Body of pancreas (tissue), 4 donors: ENCODE measurements around the gene DHX57. TPM values are rescaled to one million over a fixed set of nuclear protein-coding genes. Genes with fewer than 3 reads are reported as not detected.

Experiments
- ATAC-seq: fragments of 150-250 bp; one replicate; pipeline ENCODE4 v1.9.1; 2016
- DNase-seq, 4 donors: peaks; one replicate each; pipeline ENCODE4 v3.0.0-alpha.2; 2019
- H3K27ac ChIP-seq, 4 donors: fragments of 200-600 bp; sonication (generic); 1 replicate in 3 of 4; 2 replicates in 1 of 4; pipeline versions ENCODE4 v1.5.1 to v1.6.1; 2016 to 2019; ENCODE audit warnings: mild to moderate bottlenecking in 1 of 4, mixed read lengths in 1 of 4, moderate library complexity in 1 of 4
- H3K27me3 ChIP-seq, 2 donors: fragments of 200-600 bp; sonication (generic); one replicate each; pipeline ENCODE4 v1.6.0; 2016; ENCODE audit warnings: mild to moderate bottlenecking in 1 of 2
- H3K36me3 ChIP-seq, 2 donors: fragments of 200-600 bp; sonication (generic); replicated peaks in 1 of 2; 2 replicates each; pipeline ENCODE4 v1.5.1; 2016; ENCODE audit warnings: low read depth in 2 of 2; ENCODE audit not compliant: insufficient read depth in 1 of 2
- H3K4me1 ChIP-seq: fragments of 200-600 bp; sonication (generic); one replicate; pipeline ENCODE4 v1.6.0; 2016
- H3K4me3 ChIP-seq, 2 donors: fragments of 200-600 bp; sonication (generic); 1 replicate in 1 of 2; 2 replicates in 1 of 2; pipeline ENCODE4 v1.5.1; 2016 to 2019
- H3K9me3 ChIP-seq, 3 donors: fragments of 200-600 bp; sonication (generic); 1 replicate in 2 of 3; 2 replicates in 1 of 3; pipeline ENCODE4 v1.5.1; 2016
- POLR2A ChIP-seq, 3 donors: fragments of 450-650 bp; IDR thresholded peaks; one replicate each; pipeline ENCODE4 v1.6.1; 2016; ENCODE audit warnings: antibody characterized with exemption in 3 of 3, mild to moderate bottlenecking in 2 of 3
- WGBS, 2 donors: methylation state at CpG; one replicate each; pipeline ENCODE4 v1.1.5; 2017; 5-methylcytosine and 5-hydroxymethylcytosine counted together
- intact Hi-C: fragments of 100-400 bp; cut with DNase I; formaldehyde crosslinking; loops from one replicate; pipeline ENCODE4 v1.15.1; 2023
- total RNA-seq, 2 donors: library from RNA; depleted of rRNA; stranded (reverse); fragments of >200 nt; gene quantifications; one replicate each; pipeline ENCODE4 v1.1.0, GENCODE V29; 2016
- TF ChIP-seq, protein P1 (sequence below), 7 experiments: fragments of 450-650 bp in 4 of 7; fragments of 200-600 bp in 3 of 7; sonication (generic) in 3 of 7; IDR thresholded peaks; one replicate each; pipeline ENCODE4 v1.5.1; 2016 to 2019; ENCODE audit warnings: antibody characterized with exemption in 7 of 7

The DHX57 gene
- total RNA-seq, 2 donors from 2014 or later: 4.9 to 6.5 TPM

DNA sequence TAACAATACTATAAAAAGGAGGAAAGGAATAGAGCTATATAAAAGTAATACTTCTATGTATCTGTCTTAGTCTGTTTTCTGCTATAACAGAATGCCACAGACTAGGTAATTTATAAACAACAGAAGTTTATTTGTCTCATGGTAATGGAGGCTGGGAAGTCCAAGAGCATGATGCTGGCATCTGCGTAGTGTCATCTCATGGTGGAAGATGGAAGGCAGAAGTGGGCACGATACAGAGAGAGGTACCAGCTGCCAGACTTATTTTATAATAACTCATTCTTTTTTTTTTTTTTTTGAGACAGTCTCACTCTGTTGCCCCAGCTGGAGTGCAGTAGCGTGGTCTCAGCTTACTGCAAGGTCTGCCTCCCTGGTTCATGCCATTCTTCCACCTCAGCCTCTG is 4.3 kb downstream of the DHX57 start:
- Histone ChIP-seq H3K9me3 (no peaks in the 10 kb centered on the region), H3K4me3 (no peak overlapping the region), H3K27ac (no peak overlapping the region), H3K4me1 (peaks cover 11% of the 10 kb centered on the region), H3K27me3 (no peaks in the 10 kb centered on the region), H3K36me3 (no peaks in the 10 kb centered on the region)
- DNase-seq: no peak
- no peak for ATAC-seq
- TF ChIP-seq, protein P1, sequence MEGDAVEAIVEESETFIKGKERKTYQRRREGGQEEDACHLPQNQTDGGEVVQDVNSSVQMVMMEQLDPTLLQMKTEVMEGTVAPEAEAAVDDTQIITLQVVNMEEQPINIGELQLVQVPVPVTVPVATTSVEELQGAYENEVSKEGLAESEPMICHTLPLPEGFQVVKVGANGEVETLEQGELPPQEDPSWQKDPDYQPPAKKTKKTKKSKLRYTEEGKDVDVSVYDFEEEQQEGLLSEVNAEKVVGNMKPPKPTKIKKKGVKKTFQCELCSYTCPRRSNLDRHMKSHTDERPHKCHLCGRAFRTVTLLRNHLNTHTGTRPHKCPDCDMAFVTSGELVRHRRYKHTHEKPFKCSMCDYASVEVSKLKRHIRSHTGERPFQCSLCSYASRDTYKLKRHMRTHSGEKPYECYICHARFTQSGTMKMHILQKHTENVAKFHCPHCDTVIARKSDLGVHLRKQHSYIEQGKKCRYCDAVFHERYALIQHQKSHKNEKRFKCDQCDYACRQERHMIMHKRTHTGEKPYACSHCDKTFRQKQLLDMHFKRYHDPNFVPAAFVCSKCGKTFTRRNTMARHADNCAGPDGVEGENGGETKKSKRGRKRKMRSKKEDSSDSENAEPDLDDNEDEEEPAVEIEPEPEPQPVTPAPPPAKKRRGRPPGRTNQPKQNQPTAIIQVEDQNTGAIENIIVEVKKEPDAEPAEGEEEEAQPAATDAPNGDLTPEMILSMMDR (IDR thresholded peaks at IDR 0.05): no peak
- TF ChIP-seq POLR2A (IDR thresholded peaks at IDR 0.05): no peak
- intact Hi-C loops: no loop called here
- WGBS, 2 donors: 92 to 94% methylated on average over 3 of the region's 3 CpGs

DNA sequence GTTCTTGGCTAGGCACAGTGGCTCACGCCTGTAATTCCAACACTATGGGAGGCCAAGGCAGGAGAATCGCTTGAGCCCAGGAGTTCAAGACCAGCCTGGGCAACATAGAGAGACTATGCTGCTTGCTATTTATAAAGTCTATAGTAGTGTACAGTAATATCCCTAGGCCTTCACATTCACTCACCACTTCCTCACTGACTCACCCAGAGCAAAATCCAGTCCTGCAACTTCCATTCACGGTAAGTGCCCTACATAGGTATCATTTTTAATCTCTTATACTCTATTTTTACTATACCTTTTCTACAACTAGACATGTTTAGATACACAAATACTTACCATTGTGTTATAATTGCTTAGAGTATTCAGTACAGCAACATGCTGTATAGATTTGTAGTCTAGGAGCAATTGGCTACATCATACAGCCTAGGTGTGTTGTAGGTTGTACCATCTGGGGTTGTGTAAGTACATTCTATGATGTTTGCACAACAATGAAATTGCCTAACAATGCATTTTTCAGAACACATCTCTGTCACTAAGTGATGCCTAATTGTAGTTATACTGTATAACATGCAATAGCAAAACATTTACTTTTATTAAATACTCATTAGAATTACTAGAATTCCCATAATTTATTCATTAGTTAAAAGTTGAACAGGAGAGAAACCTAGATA is 8.8 kb downstream of the DHX57 start:
- H3K4me3 ChIP-seq: no peak overlapping the region
- H3K27me3 ChIP-seq: no peaks in the 10 kb centered on the region
- peaks cover 0 to 4% of the 10 kb centered on the region in 2 donors for H3K36me3 ChIP-seq
- no peak for DNase-seq
- ATAC-seq: no peak
- intact Hi-C loops: no loop called here
- no peak for TF ChIP-seq POLR2A (IDR thresholded peaks at IDR 0.05)
- TF ChIP-seq, protein P1 (IDR thresholded peaks at IDR 0.05): no peak
- no peaks in the 10 kb centered on the region for H3K9me3 ChIP-seq
- H3K27ac ChIP-seq: no peak overlapping the region
- 89 to 96% methylated on average over 3 of the region's 3 CpGs for WGBS, 2 donors
- no peaks in the 10 kb centered on the region for H3K4me1 ChIP-seq

DNA sequence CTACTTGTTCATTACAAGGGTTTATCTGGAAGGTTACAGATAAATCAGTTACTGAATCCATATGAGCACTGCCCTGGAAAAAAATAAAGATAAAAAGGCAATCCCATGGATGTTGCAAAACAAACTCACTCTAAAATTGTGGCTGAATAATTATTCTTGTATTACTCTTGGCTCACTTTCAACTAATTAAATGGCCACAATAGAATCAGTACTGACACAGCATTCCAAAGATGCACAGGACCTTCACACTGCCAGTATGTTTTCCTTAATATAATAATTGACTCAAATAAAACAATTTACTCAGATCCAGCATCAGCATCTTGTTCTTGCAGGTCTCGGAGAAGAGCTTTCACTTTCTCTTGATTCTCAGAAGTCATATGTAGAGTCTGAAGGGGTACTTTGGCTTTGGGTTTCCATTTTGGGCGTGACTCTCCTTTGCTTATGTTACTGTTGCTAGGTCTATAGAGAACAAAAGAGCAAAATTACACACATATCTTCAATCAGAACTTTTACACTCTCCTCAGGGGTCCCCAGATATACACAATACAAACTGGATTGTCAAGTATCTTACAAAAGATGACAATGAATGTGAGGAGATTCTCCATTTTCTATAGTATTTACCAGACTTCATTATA is 12.6 kb downstream of the DHX57 start:
- H3K27ac ChIP-seq: no peak overlapping the region
- no peaks in the 10 kb centered on the region for H3K27me3 ChIP-seq
- intact Hi-C loops: no loop called here
- ATAC-seq (no peak), DNase-seq (no peak)
- H3K4me1 ChIP-seq: no peaks in the 10 kb centered on the region
- no peak overlapping the region for H3K4me3 ChIP-seq
- TF ChIP-seq, protein P1 (IDR thresholded peaks at IDR 0.05): no peak
- TF ChIP-seq POLR2A (IDR thresholded peaks at IDR 0.05): no peak
- no peaks in the 10 kb centered on the region for H3K9me3 ChIP-seq
- WGBS, 2 donors: 90 to 95% methylated on average over 2 of the region's 2 CpGs
- H3K36me3 ChIP-seq: peaks cover 0 to 12% of the 10 kb centered on the region in 2 donors

DNA sequence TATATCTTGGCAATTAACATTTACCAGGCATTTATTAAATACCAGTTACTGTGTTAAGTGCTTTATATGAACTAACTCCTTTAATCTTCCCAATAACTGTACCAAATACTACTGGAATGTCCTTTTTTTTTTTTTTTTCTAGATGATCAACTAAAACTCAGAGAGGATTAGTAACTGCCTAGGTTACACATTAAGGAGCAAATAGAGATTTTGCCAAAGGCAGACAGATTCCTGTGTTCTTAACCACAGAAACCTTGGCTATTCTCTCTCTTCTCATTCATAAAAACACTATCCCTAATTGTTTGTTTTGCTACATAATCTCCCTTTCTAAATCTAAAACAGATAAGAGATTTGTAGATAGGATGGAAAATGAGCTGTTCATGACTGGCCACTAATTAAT is 13.3 kb downstream of the DHX57 start:
- no peak for TF ChIP-seq POLR2A (IDR thresholded peaks at IDR 0.05)
- TF ChIP-seq, protein P1 (IDR thresholded peaks at IDR 0.05): no peak
- H3K36me3 ChIP-seq: peaks cover 0 to 15% of the 10 kb centered on the region in 2 donors
- intact Hi-C loops: no loop called here

DNA sequence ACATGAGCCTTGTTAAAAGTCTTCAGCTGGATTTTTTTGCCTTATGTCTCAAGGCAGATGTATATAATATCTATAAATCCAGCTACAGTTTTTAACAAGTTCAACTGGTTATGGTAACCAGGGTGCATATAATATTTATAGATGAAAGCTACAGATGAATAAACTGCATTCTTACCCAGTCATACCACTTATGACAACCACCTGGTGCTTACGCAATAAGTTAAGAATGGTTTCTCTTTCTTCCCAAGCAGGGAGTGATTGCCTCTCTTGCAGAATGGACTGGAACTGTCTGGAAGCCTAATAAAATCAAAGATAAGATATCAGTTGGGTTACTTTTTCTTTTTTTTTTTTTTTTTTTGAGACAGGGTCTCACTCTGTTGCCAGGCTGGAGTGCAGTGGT is 19.6 kb downstream of the DHX57 start:
- Histone ChIP-seq H3K36me3 (peaks cover 0 to 22% of the 10 kb centered on the region in 2 donors), H3K27me3 (no peaks in the 10 kb centered on the region), H3K4me3 (no peak overlapping the region), H3K4me1 (no peaks in the 10 kb centered on the region), H3K9me3 (no peaks in the 10 kb centered on the region), H3K27ac (no peak overlapping the region)
- ATAC-seq: no peak
- intact Hi-C loops: no loop called here
- 100% methylated on average over 1 of the region's 1 CpG for WGBS, 2 donors
- no peak for TF ChIP-seq POLR2A (IDR thresholded peaks at IDR 0.05)
- TF ChIP-seq, protein P1 (IDR thresholded peaks at IDR 0.05): no peak
- no peak for DNase-seq

More for the DNA sequence above, 13.3 kb downstream of the DHX57 start:
- H3K4me3 ChIP-seq: no peak overlapping the region
- no peak overlapping the region for H3K27ac ChIP-seq
- H3K9me3 ChIP-seq: no peaks in the 10 kb centered on the region
- no peak for ATAC-seq
- no peak for DNase-seq
- H3K27me3 ChIP-seq: no peaks in the 10 kb centered on the region
- H3K4me1 ChIP-seq: no peaks in the 10 kb centered on the region
